Measurements from ENCODE around the gene SLC38A1. TPM values are rescaled to one million over a fixed set of nuclear protein-coding genes. Genes with fewer than 3 reads are reported as not detected.

SLC38A1 gene
- total RNA-seq, 2 experiments from 2014 or later, result 114 to 163 TPM

DNA sequence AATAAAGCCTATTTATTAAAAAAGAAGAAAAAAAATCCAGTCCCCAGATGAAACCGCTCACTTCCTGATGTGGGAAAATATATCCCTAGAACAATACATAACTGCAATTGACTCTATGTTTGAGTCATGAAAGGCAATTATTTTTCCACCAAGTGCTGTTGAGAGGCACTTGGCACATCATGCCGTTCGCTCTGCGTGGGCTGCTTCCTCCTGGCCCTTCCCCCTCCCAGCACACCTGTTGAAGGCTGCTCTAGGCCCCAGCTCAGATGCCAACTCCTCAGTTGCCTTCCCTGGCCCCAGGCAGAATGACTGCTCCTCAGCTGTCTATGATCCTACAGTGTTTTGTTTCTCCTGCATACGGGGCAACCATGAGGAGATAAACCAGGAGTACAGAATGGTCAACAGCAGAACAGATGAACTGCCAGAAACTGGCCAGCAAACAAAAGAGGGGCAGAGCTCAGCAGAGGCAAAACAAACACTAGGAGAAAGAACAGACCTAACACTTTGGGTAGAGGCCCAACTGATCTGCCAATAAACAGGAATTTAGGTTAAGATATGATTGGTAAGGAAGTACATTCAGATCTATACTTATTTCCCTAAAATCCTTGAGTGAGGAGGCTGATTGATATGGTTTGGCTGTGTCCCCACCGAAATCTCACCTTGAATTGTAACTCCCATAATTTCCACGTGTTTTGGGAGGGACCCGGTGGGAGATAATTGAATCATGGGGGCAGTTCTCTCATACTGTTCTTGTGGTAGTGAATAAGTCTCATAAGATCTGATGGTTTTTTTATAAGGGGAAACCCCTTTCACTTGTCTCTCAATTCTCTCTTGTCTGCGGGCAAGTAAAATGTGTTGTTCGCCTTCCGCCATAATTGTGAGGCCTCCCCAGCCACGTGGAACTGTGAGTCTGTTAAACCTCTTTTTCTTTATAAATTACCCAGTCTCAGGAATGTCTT is 58.6 kb downstream of the SLC38A1 start:
- Histone ChIP-seq H3K79me2 (ENCODE audit: insufficient read depth, low read depth, low read length) (peaks cover 50% of the 10 kb centered on the region; the same call in 1 of the 2 replicates), H3K9me2 (ENCODE audit: insufficient read depth, low read length) (no peaks in the 10 kb centered on the region), H3K9me3 (ENCODE audit: low read length) (no peaks in the 10 kb centered on the region), H3K4me2 (ENCODE audit: low read length) (peak overlapping the region; percentile 59), H3K27ac (ENCODE audit: low read depth, low read length, poor library complexity, severe bottlenecking) (peak overlapping the region; percentile 55), H2AFZ (ENCODE audit: low read length) (no peak overlapping the region), H3K4me3 (ENCODE audit: low read depth, low read length, poor library complexity, severe bottlenecking) (no peak overlapping the region), H4K20me1 (ENCODE audit: insufficient read depth, low read length) (peaks cover 15% of the 10 kb centered on the region; the same call in 1 of the 2 replicates), H3K36me3 (ENCODE audit: insufficient read depth, low read length) (peaks cover 100% of the 10 kb centered on the region), H3K4me1 (ENCODE audit: insufficient read depth, low read length, poor library complexity, severe bottlenecking) (peaks cover 63% of the 10 kb centered on the region)
- POLR2A ChIA-PET, result no interaction called here
- intact Hi-C loops (cut with micrococcal nuclease; ENCODE audit: unreplicated experiment), result no loop called here
- TF ChIP-seq, protein P1, sequence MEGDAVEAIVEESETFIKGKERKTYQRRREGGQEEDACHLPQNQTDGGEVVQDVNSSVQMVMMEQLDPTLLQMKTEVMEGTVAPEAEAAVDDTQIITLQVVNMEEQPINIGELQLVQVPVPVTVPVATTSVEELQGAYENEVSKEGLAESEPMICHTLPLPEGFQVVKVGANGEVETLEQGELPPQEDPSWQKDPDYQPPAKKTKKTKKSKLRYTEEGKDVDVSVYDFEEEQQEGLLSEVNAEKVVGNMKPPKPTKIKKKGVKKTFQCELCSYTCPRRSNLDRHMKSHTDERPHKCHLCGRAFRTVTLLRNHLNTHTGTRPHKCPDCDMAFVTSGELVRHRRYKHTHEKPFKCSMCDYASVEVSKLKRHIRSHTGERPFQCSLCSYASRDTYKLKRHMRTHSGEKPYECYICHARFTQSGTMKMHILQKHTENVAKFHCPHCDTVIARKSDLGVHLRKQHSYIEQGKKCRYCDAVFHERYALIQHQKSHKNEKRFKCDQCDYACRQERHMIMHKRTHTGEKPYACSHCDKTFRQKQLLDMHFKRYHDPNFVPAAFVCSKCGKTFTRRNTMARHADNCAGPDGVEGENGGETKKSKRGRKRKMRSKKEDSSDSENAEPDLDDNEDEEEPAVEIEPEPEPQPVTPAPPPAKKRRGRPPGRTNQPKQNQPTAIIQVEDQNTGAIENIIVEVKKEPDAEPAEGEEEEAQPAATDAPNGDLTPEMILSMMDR (conservative IDR thresholded peaks at IDR 0.05; ENCODE audit: low read length), result no peak
- TF ChIP-seq EZH2phosphoT487 (IDR thresholded peaks at IDR 0.05; ENCODE audit: borderline replicate concordance, low read depth, low read length), result no peak
- BruUV-seq (replicated peaks), result no TSS peak
- peak; percentile 65 for DNase-seq (ENCODE audit: low spot score)
- CTCF ChIA-PET (ENCODE audit: unreplicated experiment), result no interaction called here

DNA sequence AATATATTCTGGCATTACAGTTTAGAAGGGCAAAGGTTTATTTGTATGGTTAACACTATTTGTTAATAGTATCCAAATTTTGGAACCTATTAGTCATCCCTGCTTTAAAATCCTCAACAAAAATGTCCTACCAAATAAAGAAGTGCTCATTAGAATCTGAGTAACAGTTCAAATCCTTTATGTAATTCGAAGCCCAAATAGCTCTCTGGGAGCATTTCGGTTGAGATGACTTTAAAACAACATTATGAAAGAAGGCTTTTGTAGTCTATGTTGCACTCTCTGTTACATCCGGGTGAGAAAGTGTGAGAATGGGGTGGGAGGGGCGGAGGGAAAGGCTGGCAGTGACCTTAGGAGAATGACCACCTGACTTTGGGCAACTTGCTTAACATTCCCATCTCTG is 59.7 kb downstream of the SLC38A1 start:
- POLR2A ChIA-PET, result interaction anchor here (1.2 to 1.4 kb wide), 3 partner anchors 8 to 17 kb away, joined by 3 to 6 read pairs (median 4); no protein-coding TSS in a partner anchor
- no peak overlapping the region for H2AFZ ChIP-seq (ENCODE audit: low read length)
- H3K9me2 ChIP-seq (ENCODE audit: insufficient read depth, low read length), result no peaks in the 10 kb centered on the region
- DNase-seq (ENCODE audit: low spot score), result no peak
- intact Hi-C loops (cut with micrococcal nuclease; ENCODE audit: unreplicated experiment), result no loop called here
- no peak overlapping the region for H3K4me3 ChIP-seq (ENCODE audit: low read depth, low read length, poor library complexity, severe bottlenecking)
- H3K36me3 ChIP-seq (ENCODE audit: insufficient read depth, low read length), result peaks cover 100% of the 10 kb centered on the region
- no peaks in the 10 kb centered on the region for H3K9me3 ChIP-seq (ENCODE audit: low read length)
- H3K79me2 ChIP-seq (ENCODE audit: insufficient read depth, low read depth, low read length), result peaks cover 39% of the 10 kb centered on the region; the same call in 1 of the 2 replicates
- TF ChIP-seq EZH2phosphoT487 (IDR thresholded peaks at IDR 0.05; ENCODE audit: borderline replicate concordance, low read depth, low read length), result no peak
- peak overlapping the region; percentile 13; the same call in 1 of the 2 replicates for H3K4me2 ChIP-seq (ENCODE audit: low read length)
- H4K20me1 ChIP-seq (ENCODE audit: insufficient read depth, low read length), result peaks cover 15% of the 10 kb centered on the region; the same call in 1 of the 2 replicates
- CTCF ChIA-PET (ENCODE audit: unreplicated experiment), result no interaction called here
- peak overlapping the region; percentile 55 for H3K27ac ChIP-seq (ENCODE audit: low read depth, low read length, poor library complexity, severe bottlenecking)
- H3K4me1 ChIP-seq (ENCODE audit: insufficient read depth, low read length, poor library complexity, severe bottlenecking), result peaks cover 54% of the 10 kb centered on the region
- BruUV-seq (replicated peaks), result no TSS peak

DNA sequence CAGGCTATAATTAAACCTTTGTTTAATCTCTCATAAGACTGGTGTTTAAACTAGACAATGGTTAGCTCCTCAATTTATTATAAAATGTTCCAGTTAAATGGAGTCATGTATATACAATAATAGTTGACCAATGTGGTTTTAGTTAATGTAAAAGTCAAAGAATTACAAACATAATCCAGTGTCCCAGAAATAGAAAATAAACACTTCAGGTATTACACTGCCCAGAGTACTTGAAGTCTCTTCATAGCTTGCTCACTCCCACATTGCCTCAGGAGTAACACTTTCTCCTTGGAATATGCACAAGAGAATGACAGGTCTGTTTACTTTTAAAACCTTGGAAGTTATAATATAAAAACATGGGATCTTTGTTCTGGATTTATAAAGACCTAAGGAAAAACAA is 60.5 kb downstream of the SLC38A1 start:
- CTCF ChIA-PET (ENCODE audit: unreplicated experiment), result no interaction called here
- Histone ChIP-seq H3K4me3 (ENCODE audit: low read depth, low read length, poor library complexity, severe bottlenecking) (no peak overlapping the region), H4K20me1 (ENCODE audit: insufficient read depth, low read length) (peaks cover 15% of the 10 kb centered on the region; the same call in 1 of the 2 replicates), H3K27ac (ENCODE audit: low read depth, low read length, poor library complexity, severe bottlenecking) (no peak overlapping the region), H2AFZ (ENCODE audit: low read length) (no peak overlapping the region), H3K9me2 (ENCODE audit: insufficient read depth, low read length) (no peaks in the 10 kb centered on the region), H3K79me2 (ENCODE audit: insufficient read depth, low read depth, low read length) (peaks cover 31% of the 10 kb centered on the region; the same call in 1 of the 2 replicates), H3K36me3 (ENCODE audit: insufficient read depth, low read length) (peaks cover 100% of the 10 kb centered on the region), H3K4me1 (ENCODE audit: insufficient read depth, low read length, poor library complexity, severe bottlenecking) (peaks cover 54% of the 10 kb centered on the region), H3K4me2 (ENCODE audit: low read length) (peak overlapping the region; percentile 29; the same call in 1 of the 2 replicates), H3K9me3 (ENCODE audit: low read length) (no peaks in the 10 kb centered on the region)
- POLR2A ChIA-PET, result interaction anchor here (0.8 to 1.4 kb wide), 6 partner anchors 9 to 93 kb away, joined by 3 to 7 read pairs (median 4); no protein-coding TSS in a partner anchor
- intact Hi-C loops (cut with micrococcal nuclease; ENCODE audit: unreplicated experiment), result no loop called here
- TF ChIP-seq, protein P1 (conservative IDR thresholded peaks at IDR 0.05; ENCODE audit: low read length), result no peak
- TF ChIP-seq EZH2phosphoT487 (IDR thresholded peaks at IDR 0.05; ENCODE audit: borderline replicate concordance, low read depth, low read length), result no peak
- no peak for DNase-seq (ENCODE audit: low spot score)
- BruUV-seq (replicated peaks), result no TSS peak

Data from OCI-LY7 (cell line).